ENCODE measurements around the gene NR6A1. TPM values are rescaled to one million over a fixed set of nuclear protein-coding genes. Genes with fewer than 3 reads are reported as not detected.

The NR6A1 gene
- total and polyA plus RNA-seq, 2 of the 8 experiments (the other 6 are each of a cell fraction or from before 2014, with no cell fraction given), result 93.2 to 237 TPM

DNA sequence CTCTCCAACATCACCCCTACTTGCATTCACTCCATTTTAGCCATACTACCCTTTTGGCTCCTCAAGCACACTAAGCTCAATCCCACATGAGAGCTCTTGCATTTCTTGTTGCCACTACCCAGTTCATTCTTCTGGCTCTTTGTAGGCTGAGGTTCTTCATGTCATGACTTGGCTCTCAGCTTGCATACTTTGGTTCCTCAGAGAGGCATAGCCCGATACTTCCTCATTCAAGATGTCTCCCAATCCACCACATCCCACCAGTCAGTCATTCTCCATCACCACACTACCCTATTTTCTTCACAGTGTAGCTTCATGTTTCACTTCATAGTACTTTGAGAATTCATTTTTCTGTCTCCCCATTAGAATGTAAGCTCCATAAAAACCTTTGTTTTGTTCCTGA, 116.7 kb downstream of the NR6A1 start (continued):
- TF ChIP-seq GABPA (IDR thresholded peaks at IDR 0.05; ENCODE audit: borderline replicate concordance, insufficient read depth, low read length) (no peak), BCL11A (IDR thresholded peaks at IDR 0.05; ENCODE audit: low read depth in 2 of 2, low read length in 2 of 2) (no peak)

Data from H1 (cell line).